ENCODE results near the gene REXO1.

The REXO1 gene

GRCh38 chr19:1826557-1827521 is 21.4 kb downstream of the REXO1 start:
- no peak for DNase-seq

- peak; percentile 73 for DNase-seq
Observed at GRCh38 chr19:1825909-1826556, 22.2 kb downstream of the REXO1 start.

- no peak for DNase-seq
Observed at GRCh38 chr19:1824252-1824622, 24.0 kb downstream of the REXO1 start.

GRCh38 chr19:1823539-1824251 is 24.6 kb downstream of the REXO1 start:
- DNase-seq, result no peak

GRCh38 chr19:1823020-1823419 is 25.3 kb downstream of the REXO1 start:
- no peak for DNase-seq

GRCh38 chr19:1822210-1822609 is 26.1 kb downstream of the REXO1 start:
- DNase-seq, result no peak

GRCh38 chr19:1819341-1820255 is 28.7 kb downstream of the REXO1 start:
- no peak for DNase-seq

GRCh38 chr19:1818549-1819195 is 29.6 kb downstream of the REXO1 start:
- DNase-seq, result no peak

GRCh38 chr19:1817553-1818179 is 30.6 kb downstream of the REXO1 start:
- DNase-seq, result no peak

GRCh38 chr19:1816530-1817298 is 31.6 kb downstream of the REXO1 start:
- no peak for DNase-seq

- DNase-seq, result no peak
Observed at GRCh38 chr19:1815605-1816529, 32.4 kb downstream of the REXO1 start.

- no peak for DNase-seq
Observed at GRCh38 chr19:1814833-1815604, 33.3 kb downstream of the REXO1 start.

- no peak for DNase-seq
Observed at GRCh38 chr19:1814391-1814790, 33.9 kb downstream of the REXO1 start.

- no peak for DNase-seq
Observed at GRCh38 chr19:1813192-1814182, 34.8 kb downstream of the REXO1 start.

- DNase-seq, result peak; percentile 75
Observed at GRCh38 chr19:1812426-1813191, 35.7 kb downstream of the REXO1 start.

- peak; percentile 75 for DNase-seq
Observed at GRCh38 chr19:1811942-1812425, 36.3 kb downstream of the REXO1 start, which contains the start of gene ATP8B3. ATP8B3 (minus strand) TSS chr19:1812276; CDS start chr19:1811736, 540 bp downstream.

All from effector CD8-positive, alpha-beta T cell (primary cell).